NCI-H128 (cell line): ENCODE results near the gene OTOG.

Experiments used
- DNase-seq: peaks from one replicate; lab custom pipeline; 2025; ENCODE audit not compliant: unreplicated experiment; lab: John Stamatoyannopoulos, UW

Gene OTOG

DNA sequence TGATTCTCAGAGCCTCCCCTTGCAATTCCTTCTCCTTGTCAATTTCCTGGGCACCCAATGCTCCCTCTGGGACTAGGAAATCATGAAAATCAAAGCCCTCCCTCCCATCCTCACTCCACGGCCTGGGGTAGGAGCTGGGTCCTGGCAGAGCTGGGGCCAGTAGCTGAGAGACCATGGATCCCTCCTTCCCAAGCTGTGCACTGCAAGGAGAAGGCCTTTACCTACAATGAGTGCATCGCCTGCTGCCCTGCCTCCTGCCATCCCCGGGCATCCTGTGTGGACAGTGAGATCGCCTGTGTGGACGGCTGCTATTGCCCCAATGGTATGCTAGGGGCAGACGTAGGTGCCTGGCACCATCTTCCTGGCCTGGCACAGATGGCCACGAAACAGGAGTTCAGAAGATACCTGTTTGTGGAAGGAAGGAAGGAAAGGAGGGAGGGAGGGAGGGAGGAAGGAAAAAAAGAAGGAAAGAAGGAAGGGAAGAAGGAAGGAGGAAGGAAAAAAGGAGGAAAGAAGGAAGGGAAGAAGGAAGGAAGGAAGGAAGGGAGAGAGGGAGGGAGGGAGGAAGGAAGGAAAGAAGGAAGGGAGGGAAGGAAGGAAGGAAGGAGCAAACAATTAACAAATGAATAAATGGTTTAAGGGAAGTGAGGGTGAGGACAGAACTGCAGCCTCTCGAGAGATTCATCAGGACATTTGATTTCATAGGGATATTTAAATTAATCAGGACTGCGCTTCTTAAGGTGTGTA, 12.5 kb downstream of the OTOG start:
- DNase-seq: no peak

DNA sequence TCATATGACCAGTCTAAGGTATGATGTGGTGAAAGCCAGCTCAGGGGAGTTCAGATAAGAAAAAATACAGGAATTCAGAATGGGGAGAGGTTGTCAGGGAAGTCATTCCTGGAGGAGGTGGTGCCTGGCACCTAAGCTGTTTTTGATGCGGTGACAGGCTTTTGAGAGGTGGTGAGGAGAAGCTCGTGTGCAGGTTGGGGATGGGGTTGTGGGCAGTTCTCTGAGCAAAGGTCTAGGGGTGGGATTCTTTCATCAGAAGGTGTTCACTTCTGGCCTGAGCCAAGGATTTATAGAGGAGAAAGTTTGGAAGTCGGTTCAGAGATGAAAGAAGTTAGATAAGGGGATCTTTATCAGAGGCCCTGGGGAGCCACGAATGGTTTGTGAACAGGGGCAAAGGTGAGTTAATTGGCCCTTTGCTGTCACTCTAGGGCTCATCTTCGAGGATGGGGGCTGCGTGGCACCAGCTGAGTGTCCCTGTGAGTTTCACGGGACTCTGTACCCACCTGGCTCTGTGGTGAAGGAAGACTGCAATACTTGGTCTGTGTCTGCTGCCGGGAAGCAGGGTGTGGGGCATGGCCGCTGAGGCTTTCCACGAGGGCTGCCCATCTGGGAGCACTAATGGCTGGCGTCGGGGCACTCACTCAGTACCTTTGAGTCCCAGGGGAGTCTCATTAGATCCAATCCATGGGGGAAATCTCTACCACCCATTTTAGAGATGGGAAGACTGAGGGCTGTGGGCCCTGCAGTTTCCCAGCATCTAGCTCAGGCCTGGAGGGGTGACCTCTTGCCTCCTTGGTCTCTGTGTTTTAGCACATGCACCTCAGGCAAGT, 13.4 kb downstream of the OTOG start:
- no peak for DNase-seq

DNA sequence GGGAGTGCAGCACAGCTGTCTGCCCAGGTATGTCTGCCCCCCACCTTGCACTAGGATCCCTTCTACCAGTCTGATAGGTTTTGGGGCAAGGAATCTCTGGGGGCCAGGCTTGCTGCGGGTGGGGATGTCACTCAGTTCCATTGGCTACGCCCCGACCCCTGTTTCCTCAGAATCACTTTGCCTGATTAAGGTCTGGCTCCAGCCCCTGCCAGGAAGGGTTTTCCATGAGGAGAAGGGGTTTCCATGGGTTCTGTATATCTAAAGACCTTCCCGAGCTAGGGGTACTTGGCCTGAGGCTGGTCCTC, 14.0 kb downstream of the OTOG start:
- no peak for DNase-seq

DNA sequence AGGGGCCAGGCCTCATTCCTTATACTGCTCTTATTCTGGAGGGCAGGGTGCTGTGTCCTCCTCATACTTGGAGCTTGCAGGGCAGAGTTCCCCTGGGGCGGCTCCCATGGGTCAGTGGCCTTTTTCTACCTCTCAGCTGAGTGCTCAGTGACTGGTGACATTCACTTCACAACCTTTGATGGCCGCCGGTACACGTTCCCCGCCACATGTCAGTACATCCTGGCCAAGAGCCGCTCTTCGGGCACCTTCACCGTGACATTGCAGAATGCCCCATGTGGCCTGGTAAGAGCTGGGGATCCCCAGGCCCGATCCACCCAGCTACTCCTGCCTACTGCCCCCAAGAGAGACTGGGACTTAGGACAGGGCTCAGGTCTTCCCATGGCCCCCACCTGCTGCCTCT, 14.5 kb downstream of the OTOG start:
- DNase-seq: no peak

DNA sequence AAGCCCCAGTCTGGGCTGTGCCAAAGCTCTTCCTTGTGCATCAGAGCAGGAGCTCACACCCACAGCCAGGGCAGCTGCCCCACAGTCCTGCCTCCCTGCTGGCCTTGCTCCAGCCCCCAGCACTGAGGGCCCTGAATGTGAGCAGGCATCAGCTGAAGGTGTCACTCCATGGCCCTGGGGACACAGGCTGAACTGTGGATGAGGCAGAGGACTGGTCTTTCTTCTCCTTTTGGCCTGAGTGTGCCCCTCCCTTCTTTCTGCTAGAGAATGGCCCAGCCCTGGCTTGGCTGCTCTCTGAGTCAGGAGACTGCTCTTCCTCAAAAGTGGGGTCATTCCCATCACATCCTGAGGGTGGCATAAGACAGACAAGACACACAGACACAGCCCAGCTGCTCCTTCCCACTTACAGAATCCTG, 16.2 kb downstream of the OTOG start:
- DNase-seq: no peak

DNA sequence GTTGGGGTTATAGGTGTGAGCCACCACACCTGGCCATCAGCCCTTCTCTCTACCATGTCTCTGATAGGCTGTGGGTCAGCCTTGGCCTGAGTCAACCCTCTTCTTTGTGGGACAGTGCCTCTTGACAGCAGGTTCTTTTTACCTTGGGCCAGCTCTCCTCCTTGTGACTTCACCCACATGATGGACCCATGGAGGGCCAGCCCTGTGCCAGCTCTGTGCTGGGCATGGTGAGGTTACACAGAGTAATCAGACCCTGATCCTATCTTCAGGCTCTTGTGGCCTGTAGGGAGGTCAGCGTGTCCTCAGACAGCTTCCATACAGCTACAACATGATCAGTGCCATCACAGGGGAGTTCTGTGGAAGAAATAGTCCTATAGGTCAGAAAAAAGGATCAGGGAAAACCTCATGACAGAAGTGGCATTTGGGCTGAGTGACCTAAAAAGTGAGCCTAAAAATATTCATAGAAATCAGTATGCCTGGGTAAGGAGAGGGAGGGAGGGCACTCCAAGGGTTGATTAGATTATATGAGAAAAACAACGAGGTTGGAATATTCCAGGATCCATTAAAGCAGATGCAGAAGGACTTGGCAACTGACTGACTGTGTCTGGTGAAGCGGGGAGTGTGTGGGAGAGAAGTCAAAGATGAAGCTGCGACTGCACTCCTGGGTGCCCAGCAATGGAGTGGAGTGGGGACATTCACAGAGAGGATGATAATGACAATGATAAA, 17.1 kb downstream of the OTOG start:
- no peak for DNase-seq

DNA sequence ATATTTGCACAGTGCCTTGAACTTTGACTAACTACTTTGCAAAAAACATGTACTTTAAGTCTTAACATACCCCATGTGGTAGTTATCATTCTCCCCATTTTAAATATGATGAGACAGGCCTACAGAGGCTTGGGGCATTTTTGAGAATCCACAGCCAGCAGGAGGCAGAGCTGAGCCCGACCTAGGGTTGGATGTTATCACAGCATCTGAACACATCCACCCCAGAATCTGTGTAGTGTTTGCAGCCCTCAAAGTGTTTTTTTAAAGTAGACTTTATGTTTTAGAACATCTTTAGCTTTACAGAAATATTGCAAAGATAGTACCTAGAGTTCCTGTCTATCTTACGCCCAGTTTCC, 17.6 kb downstream of the OTOG start:
- DNase-seq: no peak

DNA sequence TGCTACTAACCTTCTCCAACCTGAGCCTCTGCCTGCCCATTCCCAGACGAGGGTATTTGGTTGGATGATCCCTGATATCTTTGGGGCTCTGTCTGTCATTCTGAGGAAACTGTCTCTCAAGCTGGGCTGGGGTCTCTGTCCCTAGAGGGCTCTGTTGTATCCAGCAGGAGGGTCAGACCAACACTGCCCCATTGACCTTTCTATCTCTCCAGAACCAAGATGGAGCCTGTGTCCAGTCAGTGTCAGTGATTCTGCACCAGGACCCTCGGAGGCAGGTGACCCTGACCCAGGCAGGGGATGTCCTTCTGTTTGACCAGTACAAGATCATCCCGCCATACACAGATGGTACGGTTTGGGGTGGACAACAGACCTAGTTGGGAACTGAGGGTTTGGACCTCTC, 21.9 kb downstream of the OTOG start:
- DNase-seq: no peak

DNA sequence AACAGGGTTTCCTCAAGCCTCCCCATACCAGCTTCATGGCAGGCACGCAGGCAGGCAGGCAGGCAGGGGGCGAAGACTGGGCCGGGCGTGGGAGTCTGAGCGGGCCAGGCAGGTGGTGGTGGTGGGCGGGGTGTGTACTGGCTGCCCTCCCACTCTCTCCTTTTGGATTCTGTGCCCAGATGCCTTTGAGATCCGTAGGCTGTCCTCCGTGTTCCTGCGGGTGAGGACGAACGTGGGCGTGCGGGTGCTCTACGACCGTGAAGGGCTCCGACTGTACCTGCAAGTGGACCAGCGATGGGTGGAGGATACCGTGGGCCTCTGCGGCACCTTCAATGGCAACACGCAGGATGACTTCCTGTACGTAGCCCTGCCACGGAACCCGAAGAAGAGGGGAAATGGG, 23.0 kb downstream of the OTOG start:
- DNase-seq: no peak

DNA sequence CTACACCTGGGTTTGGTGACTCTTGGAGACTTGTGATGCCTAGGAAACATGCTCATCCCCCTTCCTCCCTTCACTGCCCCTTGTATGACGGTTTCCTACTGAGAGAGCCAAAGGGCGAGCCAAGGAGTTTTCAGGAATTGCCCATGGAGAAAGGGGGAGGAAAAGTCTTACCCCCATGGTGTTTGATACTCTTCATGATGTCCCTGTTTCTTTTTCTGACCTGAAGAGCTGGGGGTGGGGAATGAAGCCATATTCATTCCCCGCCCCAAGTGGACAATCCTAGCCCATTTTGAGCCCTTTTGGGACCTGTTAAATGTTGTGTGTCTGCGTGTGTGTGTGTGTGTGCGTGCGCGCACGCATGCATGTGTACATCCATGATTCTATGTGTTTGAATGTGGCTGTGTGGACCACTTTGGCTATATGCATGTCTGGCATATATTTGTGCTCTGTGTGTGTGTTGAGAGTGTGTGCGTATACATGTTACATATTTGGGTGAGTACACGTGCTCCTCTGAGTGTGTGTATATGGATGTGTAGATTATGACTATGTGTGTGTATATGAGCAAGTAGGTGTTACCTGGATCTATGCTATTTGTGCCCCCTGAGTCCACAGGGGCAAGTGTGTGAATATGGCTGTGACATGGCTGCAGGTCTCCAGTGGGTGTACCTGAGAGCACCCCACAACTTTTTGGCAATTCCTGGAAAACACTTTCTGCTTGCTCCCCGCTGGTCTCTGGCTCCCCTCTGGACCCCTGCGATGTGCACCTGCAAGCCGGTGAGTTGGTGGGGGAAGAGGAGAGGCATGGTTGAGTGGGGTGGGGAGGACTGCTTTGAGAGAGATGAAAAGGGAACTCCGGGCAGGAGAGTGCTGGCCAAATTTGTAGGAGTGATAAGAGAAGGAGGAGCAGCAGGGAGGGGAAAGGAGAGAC, 24.6 kb downstream of the OTOG start:
- no peak for DNase-seq

DNA sequence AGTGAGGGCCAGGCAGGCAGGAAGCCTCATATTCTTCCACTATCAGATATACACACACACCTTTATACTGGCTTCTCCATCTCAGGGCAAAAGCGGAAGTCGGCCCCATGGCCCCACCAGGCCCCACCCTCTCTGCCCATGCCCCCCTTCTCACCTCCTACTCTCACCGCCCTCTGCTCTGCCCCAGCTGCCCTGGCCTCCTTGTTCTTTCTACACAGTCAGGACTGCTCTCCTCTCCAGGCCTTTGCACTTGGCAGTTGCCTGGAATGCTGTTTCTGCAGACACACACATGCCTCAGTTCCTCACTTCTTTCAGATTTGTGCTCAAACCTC, 25.3 kb downstream of the OTOG start:
- no peak for DNase-seq

DNA sequence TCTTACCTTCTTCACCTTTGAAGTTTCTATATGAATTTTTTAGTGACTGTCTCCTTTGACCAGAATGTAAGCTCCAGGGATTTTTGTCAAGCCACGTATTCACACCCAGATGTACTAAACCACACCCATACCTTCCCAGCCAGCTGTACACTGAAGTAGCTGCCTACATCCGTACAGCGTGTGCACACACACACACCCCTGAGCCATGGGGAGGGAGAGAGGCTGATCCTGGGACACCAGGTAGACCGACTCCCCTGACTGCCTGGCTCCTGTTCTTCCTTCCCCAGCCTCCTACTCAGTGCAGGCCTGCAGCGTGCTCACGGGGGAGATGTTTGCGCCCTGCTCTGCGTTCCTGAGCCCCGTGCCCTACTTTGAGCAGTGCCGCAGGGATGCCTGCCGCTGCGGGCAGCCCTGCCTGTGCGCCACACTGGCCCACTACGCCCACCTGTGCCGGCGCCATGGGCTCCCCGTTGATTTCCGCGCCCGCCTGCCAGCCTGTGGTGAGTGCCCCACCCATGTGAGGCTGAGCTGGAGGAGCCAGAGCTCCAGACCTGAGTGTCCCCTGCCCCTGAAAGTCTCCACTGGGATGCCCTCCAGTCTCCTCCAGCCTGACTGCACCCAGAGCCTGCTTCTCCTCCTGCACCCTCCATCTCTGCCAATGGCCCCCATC, 25.9 kb downstream of the OTOG start:
- no peak for DNase-seq

DNA sequence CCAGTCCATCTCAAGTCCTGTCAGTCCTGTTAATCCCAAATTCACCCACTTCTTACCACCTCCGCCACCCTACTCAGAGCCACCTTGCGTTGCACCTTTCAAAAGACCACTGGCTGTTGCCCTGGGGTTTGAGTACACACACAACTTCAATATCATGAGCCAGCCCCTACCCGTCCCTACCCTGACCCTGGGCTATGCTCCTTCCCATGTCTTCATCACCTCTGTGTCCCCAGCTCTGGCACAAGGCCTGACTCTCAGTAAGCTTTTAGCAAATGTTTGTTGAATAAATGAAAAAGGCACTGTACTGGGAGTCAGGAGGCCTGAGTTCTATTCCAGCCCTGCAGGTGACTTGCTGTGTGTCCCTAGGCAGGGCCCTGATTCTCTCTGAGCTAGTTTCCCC, 26.5 kb downstream of the OTOG start:
- DNase-seq: no peak

DNA sequence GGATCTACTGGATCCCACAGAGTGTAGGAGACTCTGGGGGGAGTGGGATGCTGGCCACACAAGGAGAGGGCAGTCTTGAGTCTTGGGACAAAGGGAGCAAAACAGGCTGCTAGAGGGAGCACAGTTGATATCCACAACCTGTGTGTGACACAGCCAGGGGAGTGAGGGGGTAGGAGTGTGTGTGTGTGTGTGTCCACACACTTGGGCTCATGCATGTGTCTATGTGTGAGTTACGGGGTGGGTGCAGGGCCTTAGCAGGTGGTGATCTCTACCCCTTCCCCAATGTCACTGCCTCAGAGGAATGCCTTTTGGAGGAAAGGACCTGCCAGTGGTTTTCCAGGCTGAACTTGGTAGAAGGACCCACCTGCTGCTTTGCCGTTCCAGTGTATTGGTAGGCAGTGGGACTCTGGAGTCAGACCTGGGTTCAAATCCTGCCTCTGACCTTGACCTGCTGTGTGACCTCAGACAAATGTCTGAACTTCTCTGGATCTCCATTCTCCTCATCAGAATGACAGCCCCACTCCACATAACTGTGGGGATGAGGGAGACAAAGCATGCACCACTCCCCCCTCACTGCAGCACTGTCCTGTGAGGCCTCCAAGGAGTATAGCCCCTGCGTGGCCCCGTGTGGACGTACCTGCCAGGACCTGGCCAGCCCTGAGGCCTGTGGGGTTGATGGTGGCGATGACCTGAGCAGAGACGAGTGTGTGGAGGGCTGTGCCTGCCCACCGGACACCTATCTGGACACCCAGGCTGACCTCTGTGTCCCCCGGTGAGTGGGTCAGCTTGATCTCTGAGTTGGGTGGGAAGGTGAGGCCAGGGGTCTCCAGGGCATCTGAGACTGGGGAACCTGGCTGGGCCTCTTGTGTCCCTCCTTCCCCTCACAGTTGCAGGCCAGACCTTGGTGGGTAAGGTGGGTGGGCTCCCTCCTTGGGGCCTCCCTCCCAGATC, 27.4 kb downstream of the OTOG start:
- no peak for DNase-seq

DNA sequence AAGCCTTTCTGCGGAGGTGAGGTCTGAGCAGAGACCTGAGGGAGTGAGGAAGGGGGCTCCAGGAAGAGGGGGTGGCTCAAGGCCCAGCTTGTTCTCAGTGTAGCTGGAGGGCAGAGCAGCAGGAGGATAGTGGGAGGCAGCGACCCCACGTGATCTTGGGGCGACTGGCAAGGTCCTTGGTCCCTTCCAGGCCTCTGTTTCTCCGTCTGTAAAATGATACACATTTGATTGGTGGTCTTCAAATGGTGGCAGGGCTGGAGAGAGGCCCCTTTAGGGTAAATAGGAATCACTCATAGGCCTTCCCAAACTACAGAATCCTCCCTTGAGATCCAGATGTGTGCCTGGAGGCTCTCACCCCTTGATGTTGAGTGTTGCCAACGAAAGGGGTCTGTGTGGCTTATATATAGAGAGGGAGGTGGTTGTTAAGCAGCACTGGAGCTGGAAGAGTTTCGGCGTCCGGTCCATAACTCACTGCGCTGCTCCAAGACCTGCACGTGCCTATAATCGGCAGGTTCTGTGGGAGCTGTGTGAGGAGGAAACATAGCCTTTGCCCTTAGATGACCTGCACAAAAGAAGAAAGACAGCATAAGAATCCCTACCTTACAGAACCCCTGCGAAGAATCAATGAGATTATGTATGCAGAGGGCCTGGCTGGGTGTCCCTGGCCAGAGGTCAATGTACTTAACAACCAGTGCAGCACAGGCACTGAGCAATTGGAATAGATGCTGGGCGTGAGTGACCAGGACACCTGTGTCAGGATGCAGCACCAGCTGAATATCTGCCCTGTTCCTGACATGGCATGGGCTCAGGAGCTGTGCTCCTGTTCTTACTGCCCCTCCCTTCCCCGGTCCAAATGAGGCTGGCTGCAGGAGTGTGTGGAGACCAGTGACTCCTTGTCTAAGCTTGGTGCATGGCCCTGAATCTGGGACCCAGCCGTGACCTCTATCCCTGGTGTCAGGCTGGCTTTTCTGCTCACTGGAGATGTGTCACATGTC, 28.7 kb downstream of the OTOG start:
- DNase-seq: no peak

DNA sequence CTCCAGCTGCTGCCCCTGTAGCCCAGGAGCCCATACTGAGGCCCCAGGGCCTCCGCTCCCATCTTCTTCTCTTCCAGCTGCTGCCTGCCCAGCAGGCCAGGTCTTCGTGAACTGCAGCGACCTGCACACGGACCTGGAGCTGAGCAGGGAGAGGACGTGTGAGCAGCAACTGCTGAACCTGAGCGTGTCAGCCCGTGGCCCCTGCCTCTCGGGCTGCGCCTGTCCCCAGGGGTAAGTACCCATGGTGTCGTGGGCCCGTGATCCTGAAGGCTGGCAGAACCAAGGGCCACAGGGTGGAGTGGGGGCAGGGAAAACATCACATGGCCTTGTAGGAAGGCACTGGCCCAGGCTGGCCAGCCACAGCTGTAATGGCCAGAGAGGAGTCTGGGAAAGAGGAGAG, 31.2 kb downstream of the OTOG start:
- no peak for DNase-seq

DNA sequence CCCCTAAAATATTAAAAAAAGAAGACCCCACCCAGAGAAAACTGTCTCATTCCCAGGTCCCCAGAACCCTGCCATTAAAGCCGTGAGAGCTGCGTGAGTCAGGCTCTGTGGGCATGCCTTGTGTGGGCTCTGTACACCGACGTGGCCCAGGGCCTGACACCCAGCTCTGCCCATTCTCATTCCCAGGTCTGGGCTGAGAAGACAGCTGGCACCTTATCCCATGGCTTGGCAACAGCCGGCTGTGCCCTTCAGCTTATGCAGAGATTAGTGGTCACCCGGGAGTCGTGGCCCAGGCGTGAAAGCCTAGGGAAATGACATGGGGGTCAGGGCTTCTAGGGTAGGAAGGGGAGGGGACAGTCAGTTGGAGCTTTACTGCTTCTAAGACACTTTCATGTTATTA, 31.9 kb downstream of the OTOG start:
- DNase-seq: no peak

DNA sequence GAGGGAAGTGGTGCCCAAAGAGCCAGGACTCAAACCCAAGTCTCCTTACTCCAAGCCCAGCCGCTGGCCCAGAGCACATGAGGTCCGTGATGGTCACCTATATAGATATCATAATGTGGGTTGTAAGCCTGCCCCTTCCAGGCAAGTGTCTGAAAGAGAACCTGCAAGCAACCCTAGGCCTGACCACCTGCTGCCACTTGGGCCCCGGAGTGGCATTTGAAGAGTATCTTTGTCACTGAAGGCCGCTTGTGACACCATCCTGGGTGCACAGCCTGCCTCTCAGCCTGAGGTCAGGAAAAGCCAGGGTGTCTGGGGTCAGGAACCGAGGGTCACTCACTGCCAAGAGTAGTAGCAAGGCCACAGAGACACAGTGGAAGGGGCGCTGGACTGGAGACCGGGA, 32.4 kb downstream of the OTOG start:
- no peak for DNase-seq
